Fibroblast of mammary gland (primary cell): ENCODE results near the gene TAL1.

Experiments
- DNase-seq: peaks from one replicate; pipeline ENCODE4 v3.0.0-alpha.2; 2010; ENCODE audit warnings: low read depth
- H3K4me3 ChIP-seq: 2 replicates; pipeline ENCODE4 v1.5.1; 2011; ENCODE audit warnings: low read depth, mild to moderate bottlenecking, low read length, moderate library complexity; ENCODE audit not compliant: control insufficient read depth
- TF ChIP-seq, protein P1 (sequence below): conservative IDR thresholded peaks from 2 replicates; pipeline ENCODE4 v1.5.1; 2011; ENCODE audit warnings: low read depth, low read length, inconsistent platforms; ENCODE audit not compliant: control insufficient read depth, insufficient read depth

Gene TAL1

DNA sequence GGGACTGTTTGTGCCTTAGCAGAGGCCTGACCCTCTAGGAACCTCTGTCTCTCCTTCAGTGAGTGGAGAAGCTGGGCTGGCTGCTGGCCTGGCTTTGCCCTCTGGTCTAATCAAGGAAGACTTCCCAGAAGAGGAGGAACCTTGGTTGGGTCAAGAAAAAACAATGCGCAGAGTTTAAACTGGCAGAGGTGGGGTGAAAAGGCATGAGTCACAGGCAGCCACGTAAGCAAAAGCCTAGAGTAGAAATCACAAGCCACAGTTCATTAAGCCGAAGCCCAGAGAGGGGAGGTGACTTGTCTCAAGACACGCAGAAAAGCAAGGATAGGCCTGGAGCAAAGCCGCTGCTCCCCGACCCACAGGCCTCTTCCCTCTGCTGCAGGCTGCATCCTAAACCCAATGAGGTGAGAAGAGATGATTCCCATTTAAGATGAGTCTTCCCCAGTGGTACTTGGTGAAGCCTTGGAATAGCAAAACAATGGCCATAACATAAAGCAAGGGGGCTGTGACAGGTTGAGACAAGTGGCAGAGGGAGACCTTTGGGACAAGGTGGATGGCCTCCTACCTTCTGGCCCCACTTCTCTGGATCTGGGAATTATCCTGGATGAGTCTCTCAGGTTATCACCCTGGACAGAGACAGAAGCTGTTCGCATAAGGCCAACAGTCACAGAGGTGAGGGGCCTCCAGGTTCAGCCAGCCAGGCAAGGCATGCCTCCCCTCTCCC lies 49.9 kb downstream of the TAL1 start:
- DNase-seq: peak; percentile 71
- TF ChIP-seq, protein P1, sequence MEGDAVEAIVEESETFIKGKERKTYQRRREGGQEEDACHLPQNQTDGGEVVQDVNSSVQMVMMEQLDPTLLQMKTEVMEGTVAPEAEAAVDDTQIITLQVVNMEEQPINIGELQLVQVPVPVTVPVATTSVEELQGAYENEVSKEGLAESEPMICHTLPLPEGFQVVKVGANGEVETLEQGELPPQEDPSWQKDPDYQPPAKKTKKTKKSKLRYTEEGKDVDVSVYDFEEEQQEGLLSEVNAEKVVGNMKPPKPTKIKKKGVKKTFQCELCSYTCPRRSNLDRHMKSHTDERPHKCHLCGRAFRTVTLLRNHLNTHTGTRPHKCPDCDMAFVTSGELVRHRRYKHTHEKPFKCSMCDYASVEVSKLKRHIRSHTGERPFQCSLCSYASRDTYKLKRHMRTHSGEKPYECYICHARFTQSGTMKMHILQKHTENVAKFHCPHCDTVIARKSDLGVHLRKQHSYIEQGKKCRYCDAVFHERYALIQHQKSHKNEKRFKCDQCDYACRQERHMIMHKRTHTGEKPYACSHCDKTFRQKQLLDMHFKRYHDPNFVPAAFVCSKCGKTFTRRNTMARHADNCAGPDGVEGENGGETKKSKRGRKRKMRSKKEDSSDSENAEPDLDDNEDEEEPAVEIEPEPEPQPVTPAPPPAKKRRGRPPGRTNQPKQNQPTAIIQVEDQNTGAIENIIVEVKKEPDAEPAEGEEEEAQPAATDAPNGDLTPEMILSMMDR: no peak
- H3K4me3 ChIP-seq: no peak overlapping the region

DNA sequence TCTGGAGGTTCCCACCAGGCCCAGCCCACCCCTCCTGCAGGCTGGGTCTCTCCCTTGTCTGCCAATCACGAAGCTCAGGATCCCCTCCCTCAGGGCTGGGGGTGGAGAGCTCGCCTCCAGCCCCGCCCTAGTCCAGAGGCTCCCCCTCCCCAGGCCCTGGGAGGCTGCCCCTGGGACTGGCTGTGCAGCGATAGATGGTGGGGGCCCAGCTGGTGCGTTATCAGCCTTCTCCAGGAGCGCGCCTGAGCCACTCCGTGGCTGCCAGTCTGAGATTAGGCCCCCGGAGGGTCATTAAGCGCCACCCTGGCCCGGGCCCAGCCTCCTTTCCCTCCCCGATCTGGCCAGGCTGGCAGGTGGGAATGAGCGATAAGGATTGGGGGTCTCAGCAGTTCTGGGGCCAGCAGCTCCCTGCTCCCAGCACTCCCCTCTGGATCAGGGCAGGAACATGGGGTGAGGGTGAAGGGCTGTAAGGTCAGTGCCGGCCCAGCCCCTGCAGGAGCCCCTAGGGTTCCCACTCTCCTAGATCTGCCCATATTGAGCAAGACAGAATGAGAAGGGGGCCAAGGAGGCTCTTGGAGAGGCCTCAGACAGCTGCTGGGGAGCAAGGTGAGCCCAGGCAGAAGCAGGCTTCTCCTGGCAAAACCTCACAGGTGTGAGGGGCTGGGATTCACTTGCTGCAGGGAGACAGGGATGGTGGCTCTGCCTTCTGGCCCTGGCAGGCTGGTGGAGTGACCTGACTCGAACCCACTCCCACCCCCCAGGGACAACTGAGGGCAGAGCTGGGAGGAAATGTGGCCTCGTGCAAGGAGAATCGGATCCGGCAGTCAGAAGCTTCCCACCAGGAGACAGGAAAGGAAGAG lies 50.7 kb downstream of the TAL1 start:
- TF ChIP-seq, protein P1: no peak
- H3K4me3 ChIP-seq: no peak overlapping the region

DNA sequence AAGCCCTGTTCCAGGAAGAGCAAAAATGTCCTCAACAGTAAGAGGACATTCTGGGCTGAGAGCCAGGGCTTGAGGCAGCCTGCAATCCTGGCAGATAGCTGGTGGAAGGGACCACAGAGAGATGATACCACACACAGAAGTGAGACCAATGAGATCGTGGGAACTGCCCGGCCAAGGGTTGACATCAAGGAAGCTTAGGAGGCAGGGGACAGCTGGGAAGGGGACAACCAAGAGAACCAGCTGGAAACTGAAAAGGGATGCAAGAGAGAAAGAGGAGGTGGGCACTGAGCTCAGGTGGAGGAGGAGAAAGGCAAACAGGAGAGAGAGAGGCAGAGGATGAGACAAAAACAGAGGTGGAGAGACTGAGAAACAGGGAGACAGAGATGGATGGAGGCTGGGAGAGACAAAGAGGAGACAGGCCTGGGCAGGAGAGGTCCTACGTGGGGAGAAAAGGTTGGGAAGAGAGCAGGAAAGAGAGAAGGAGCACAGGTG lies 51.4 kb downstream of the TAL1 start:
- DNase-seq: no peak
- H3K4me3 ChIP-seq: no peak overlapping the region
- TF ChIP-seq, protein P1: no peak

More for the DNA sequence above, 50.7 kb downstream of the TAL1 start:
- DNase-seq: no peak

DNA sequence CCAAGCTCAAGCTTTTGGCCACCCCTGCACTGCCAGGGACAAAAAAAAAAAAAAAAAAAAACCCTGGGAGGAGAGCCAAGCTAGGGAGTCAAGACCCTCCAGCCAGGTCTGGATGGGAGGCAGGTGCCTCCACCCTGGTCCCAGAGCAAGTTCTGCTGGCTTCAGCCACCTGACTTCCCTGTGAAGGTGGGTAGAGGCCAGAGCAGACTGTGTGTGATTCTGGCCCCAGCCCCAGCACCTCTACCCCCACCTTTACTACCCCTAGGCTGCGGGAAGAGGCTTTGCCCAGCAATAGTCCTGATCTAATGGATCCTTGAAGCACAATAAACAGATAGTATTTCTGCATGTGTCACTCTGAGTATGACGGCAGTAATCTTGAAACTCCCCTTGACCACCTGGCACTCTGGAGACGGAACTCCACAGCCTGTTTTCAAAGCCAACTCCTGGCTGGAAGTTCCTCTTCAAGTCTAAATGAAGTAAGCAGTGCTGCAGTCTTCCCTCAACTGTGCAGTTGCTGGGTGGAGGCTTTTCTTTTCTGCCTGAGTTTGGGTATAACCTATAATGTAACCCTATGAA lies 51.9 kb downstream of the TAL1 start:
- TF ChIP-seq, protein P1: no peak
- no peak for DNase-seq
- H3K4me3 ChIP-seq: no peak overlapping the region

DNA sequence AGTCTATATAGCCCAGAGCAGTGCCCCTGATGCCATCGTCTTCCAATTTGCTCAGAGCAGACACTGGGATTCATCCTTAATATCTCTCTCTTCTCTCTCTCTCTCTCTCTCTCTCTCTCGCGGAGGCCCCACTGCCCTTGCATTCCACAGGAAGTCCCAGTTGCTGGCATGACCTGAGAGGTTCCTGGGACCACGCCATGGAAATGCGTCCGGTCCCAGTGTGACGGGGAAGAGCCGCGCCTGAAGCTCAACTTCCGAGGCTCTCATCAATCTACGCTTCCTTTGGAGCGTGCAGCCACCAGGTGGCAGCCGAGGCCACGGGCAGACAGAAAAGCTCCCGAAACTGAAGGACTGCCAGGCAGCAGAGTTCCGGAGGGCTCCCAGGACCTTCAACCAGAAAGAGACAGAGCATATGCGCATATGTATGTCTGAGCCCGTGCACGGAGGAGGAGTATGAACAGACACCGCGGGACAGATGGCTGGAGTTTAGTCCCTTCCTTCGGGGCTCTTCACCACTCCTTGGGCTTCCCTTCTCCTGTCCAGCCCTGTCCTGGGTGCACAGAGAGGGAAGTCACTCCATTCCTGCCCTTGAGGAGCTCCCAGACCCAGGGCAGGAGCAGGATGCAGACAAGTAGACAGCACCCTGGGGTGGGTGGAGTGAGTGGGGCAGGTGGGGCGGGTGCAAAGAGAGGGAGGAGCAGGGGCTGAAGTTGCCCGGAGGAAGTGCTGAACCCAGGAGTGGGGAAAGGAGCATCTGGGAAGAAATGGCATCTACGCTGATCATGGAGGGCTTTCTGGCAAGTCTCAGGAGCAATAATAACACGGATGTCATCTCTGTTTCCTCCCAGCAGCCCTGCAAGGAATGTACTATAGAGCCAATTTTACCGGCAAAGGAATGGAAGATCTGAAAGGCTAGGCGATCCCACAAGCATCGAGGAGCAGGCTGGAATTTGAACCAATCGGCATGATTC lies 52.7 kb downstream of the TAL1 start:
- H3K4me3 ChIP-seq: peak overlapping the region; percentile 48
- TF ChIP-seq, protein P1: peak; percentile 95
- DNase-seq: peak; percentile 93

DNA sequence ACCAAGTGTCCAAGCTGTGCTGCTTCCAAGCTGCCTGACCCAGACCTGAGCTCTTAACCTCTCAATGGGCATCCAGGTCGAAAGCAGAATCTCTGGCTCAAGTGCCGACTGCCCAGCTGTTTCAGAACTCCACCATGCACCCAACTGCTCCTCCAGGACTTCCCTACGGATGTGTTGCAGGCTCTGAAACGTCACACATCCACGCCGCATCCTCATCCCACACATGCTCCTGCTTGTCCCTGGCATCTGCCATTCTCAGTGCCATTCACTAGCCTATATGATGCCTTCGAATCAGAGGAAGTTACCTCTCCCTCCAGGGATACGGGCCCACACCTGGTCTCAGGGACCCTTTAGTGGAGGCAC lies 53.4 kb downstream of the TAL1 start:
- no peak for DNase-seq
- peak overlapping the region; percentile 48 for H3K4me3 ChIP-seq
- TF ChIP-seq, protein P1: no peak
